HEK293 (cell line): ENCODE results near the gene METTL26.

ENCODE experiments used
- ATF2 ChIP-seq: fragments of 450-650 bp; formaldehyde crosslinking; IDR thresholded peaks from 2 replicates; pipeline ENCODE4 v1.5.1; 2016; ENCODE audit warnings: missing biosample characterization, missing genetic modification characterization, low read depth
- IKZF3 ChIP-seq: fragments of 450-650 bp; IDR thresholded peaks from 2 replicates; pipeline ENCODE4 v1.5.0; 2018; ENCODE audit warnings: missing biosample characterization, mild to moderate bottlenecking, missing genetic modification characterization, moderate library complexity
- KLF1 ChIP-seq: fragments of 450-650 bp; formaldehyde crosslinking; IDR thresholded peaks from 2 replicates; pipeline ENCODE4 v1.5.1; 2016; ENCODE audit warnings: missing biosample characterization, missing genetic modification characterization
- KLF9 ChIP-seq: fragments of 450-650 bp; formaldehyde crosslinking; IDR thresholded peaks from 2 replicates; pipeline ENCODE4 v1.5.1; 2016; ENCODE audit warnings: missing biosample characterization, missing genetic modification characterization, low read depth
- PRDM4 ChIP-seq: fragments of 450-650 bp; formaldehyde crosslinking; IDR thresholded peaks from 2 replicates; pipeline ENCODE4 v1.5.1; 2017; ENCODE audit warnings: missing biosample characterization, missing genetic modification characterization
- PRDM6 ChIP-seq: fragments of 450-650 bp; formaldehyde crosslinking; IDR thresholded peaks from 2 replicates; pipeline ENCODE4 v1.5.1; 2017; ENCODE audit warnings: missing biosample characterization, missing genetic modification characterization
- SALL2 ChIP-seq: fragments of 450-650 bp; formaldehyde crosslinking; IDR thresholded peaks from 2 replicates; pipeline ENCODE4 v1.5.0; 2017; ENCODE audit warnings: missing biosample characterization, mild to moderate bottlenecking, missing genetic modification characterization, borderline replicate concordance
- SCRT2 ChIP-seq: fragments of 450-650 bp; formaldehyde crosslinking; IDR thresholded peaks from 2 replicates; pipeline ENCODE4 v1.5.1; 2016; ENCODE audit warnings: missing biosample characterization, missing genetic modification characterization
- ZBTB6 ChIP-seq: fragments of 450-650 bp; formaldehyde crosslinking; IDR thresholded peaks from 2 replicates; pipeline ENCODE4 v1.5.1; 2017; ENCODE audit warnings: missing biosample characterization, missing genetic modification characterization
- ZEB2 ChIP-seq: fragments of 450-650 bp; formaldehyde crosslinking; IDR thresholded peaks from 2 replicates; pipeline ENCODE4 v1.5.1; 2016; ENCODE audit warnings: missing biosample characterization, missing genetic modification characterization
- ZNF112 ChIP-seq: fragments of 450-650 bp; formaldehyde crosslinking; IDR thresholded peaks from 2 replicates; pipeline ENCODE4 v1.5.0; 2017; ENCODE audit warnings: missing biosample characterization, missing genetic modification characterization
- ZNF133 ChIP-seq: fragments of 450-650 bp; formaldehyde crosslinking; IDR thresholded peaks from 2 replicates; pipeline ENCODE4 v1.5.1; 2016; ENCODE audit warnings: missing biosample characterization, missing genetic modification characterization
- ZNF18 ChIP-seq: fragments of 450-650 bp; formaldehyde crosslinking; IDR thresholded peaks from 2 replicates; pipeline ENCODE4 v1.5.1; 2016; ENCODE audit warnings: missing biosample characterization, missing genetic modification characterization
- ZNF26 ChIP-seq: fragments of 450-650 bp; formaldehyde crosslinking; IDR thresholded peaks from 2 replicates; pipeline ENCODE4 v1.5.1; 2016; ENCODE audit warnings: missing biosample characterization, missing genetic modification characterization
- ZNF341 ChIP-seq: fragments of 450-650 bp; formaldehyde crosslinking; IDR thresholded peaks from 2 replicates; pipeline ENCODE4; 2016; ENCODE audit warnings: low read depth, missing biosample characterization, missing genetic modification characterization
- ZNF37A ChIP-seq: fragments of 450-650 bp; IDR thresholded peaks from 2 replicates; pipeline ENCODE4 v1.5.1; 2018; ENCODE audit warnings: missing biosample characterization, missing genetic modification characterization
- ZNF394 ChIP-seq: fragments of 450-650 bp; formaldehyde crosslinking; IDR thresholded peaks from 2 replicates; pipeline ENCODE4 v1.5.1; 2016; ENCODE audit warnings: missing biosample characterization, missing genetic modification characterization, mild to moderate bottlenecking, moderate library complexity, borderline replicate concordance
- ZNF423 ChIP-seq: fragments of 450-650 bp; formaldehyde crosslinking; IDR thresholded peaks from 2 replicates; pipeline ENCODE4 v1.5.1; 2016; ENCODE audit warnings: missing biosample characterization, missing genetic modification characterization
- ZNF449 ChIP-seq: fragments of 450-650 bp; formaldehyde crosslinking; IDR thresholded peaks from 2 replicates; pipeline ENCODE4 v1.5.1; 2017; ENCODE audit warnings: missing biosample characterization, mild to moderate bottlenecking, missing genetic modification characterization, moderate library complexity
- ZNF501 ChIP-seq: fragments of 450-650 bp; formaldehyde crosslinking; IDR thresholded peaks from 2 replicates; pipeline ENCODE4 v1.5.1; 2016; ENCODE audit warnings: missing biosample characterization, missing genetic modification characterization
- ZNF560 ChIP-seq: fragments of 450-650 bp; formaldehyde crosslinking; IDR thresholded peaks from 2 replicates; pipeline ENCODE4 v1.5.1; 2017; ENCODE audit warnings: missing biosample characterization, missing genetic modification characterization, borderline replicate concordance
- ZNF600 ChIP-seq: fragments of 450-650 bp; formaldehyde crosslinking; IDR thresholded peaks from 2 replicates; pipeline ENCODE4 v1.5.1; 2016; ENCODE audit warnings: missing biosample characterization, missing genetic modification characterization
- ZNF621 ChIP-seq: fragments of 450-650 bp; formaldehyde crosslinking; IDR thresholded peaks from 2 replicates; pipeline ENCODE4 v1.5.1; 2017; ENCODE audit warnings: missing biosample characterization, missing genetic modification characterization
- ZNF623 ChIP-seq: fragments of 450-650 bp; formaldehyde crosslinking; IDR thresholded peaks from 2 replicates; pipeline ENCODE4 v1.5.1; 2016; ENCODE audit warnings: missing biosample characterization, missing genetic modification characterization
- ZNF654 ChIP-seq: fragments of 450-650 bp; formaldehyde crosslinking; IDR thresholded peaks from 2 replicates; pipeline ENCODE4 v1.5.1; 2016; ENCODE audit warnings: low read depth, missing biosample characterization, missing genetic modification characterization
- ZNF658 ChIP-seq: fragments of 450-650 bp; formaldehyde crosslinking; IDR thresholded peaks from 2 replicates; pipeline ENCODE4; 2016; ENCODE audit warnings: missing biosample characterization, missing genetic modification characterization
- ZNF777 ChIP-seq: fragments of 450-650 bp; formaldehyde crosslinking; IDR thresholded peaks from 2 replicates; pipeline ENCODE4 v1.5.1; 2017; ENCODE audit warnings: missing biosample characterization, missing genetic modification characterization, borderline replicate concordance
- ZNF791 ChIP-seq: fragments of 450-650 bp; formaldehyde crosslinking; IDR thresholded peaks from 2 replicates; pipeline ENCODE4 v1.5.1; 2016; ENCODE audit warnings: missing biosample characterization, missing genetic modification characterization
- ZNF837 ChIP-seq: fragments of 450-650 bp; formaldehyde crosslinking; IDR thresholded peaks from 2 replicates; pipeline ENCODE4 v1.5.1; 2016; ENCODE audit warnings: missing biosample characterization, missing genetic modification characterization

METTL26 gene

GRCh38 chr16:648071-648780 lies 12.1 kb upstream of the METTL26 start (continued):
- TF ChIP-seq ZNF449 (tag by site-specific recombination), result peak; percentile 53
- peak; percentile 74 for TF ChIP-seq ZNF341 (tag by site-specific recombination)
- no peak for TF ChIP-seq PRDM6 (tag by site-specific recombination)
- TF ChIP-seq ZNF654 (tag by site-specific recombination), result 0 out of 2 replicates have a peak, but pooled peaks have one; percentile 4
- no peak for TF ChIP-seq ZNF623 (tag by site-specific recombination)
- TF ChIP-seq ZNF791 (tag by site-specific recombination), result no peak
- TF ChIP-seq ATF2, result no peak
- TF ChIP-seq SALL2 (tag by site-specific recombination), result no peak
- TF ChIP-seq ZNF423 (tag by site-specific recombination), result peak; percentile 58; the same call in 1 of the 2 replicates
- peak; percentile 93 for TF ChIP-seq ZEB2 (tag by site-specific recombination)
- TF ChIP-seq IKZF3 (tag by site-specific recombination), result peak; percentile 30; the same call in 1 of the 2 replicates
- peak; percentile 85 for TF ChIP-seq SCRT2 (tag by site-specific recombination)
- TF ChIP-seq ZNF133 (tag by site-specific recombination), result no peak
- no peak for TF ChIP-seq ZNF777
- peak; percentile 39; the same call in 1 of the 2 replicates for TF ChIP-seq ZNF394 (tag by site-specific recombination)
- TF ChIP-seq PRDM4 (tag by site-specific recombination), result peak; percentile 84
- TF ChIP-seq ZNF600 (tag by site-specific recombination), result no peak
- no peak for TF ChIP-seq ZBTB6 (tag by site-specific recombination)
- TF ChIP-seq ZNF837 (tag by site-specific recombination), result 0 out of 2 replicates have a peak, but pooled peaks have one; percentile 32
- TF ChIP-seq ZNF501, result peak; percentile 22; the same call in 1 of the 2 replicates
- no peak for TF ChIP-seq ZNF37A (tag by site-specific recombination)
- no peak for TF ChIP-seq ZNF621 (tag by site-specific recombination)
- TF ChIP-seq ZNF18 (tag by site-specific recombination), result no peak
- no peak for TF ChIP-seq ZNF26 (tag by site-specific recombination)
- TF ChIP-seq KLF1, result peak; percentile 60
- TF ChIP-seq KLF9 (tag by site-specific recombination), result peak; percentile 64
- TF ChIP-seq ZNF112, result no peak
- TF ChIP-seq ZNF658 (tag by site-specific recombination), result no peak
- TF ChIP-seq ZNF560 (tag by site-specific recombination), result no peak
